Suprapubic skin (tissue), 4 donors: ENCODE results near the gene TOR1B.

Source experiments
- CTCF ChIP-seq, 2 donors: fragments of 200-600 bp in 1 of 2; fragments of 450-650 bp in 1 of 2; sonication (generic) in 1 of 2; IDR thresholded peaks; one replicate each; pipeline ENCODE4 v1.5.1; 2016 to 2019; ENCODE audit warnings: antibody characterized with exemption in 2 of 2, mild to moderate bottlenecking in 1 of 2, moderate library complexity in 1 of 2
- EP300 ChIP-seq: sonication (generic); formaldehyde crosslinking; IDR thresholded peaks from one replicate; pipeline ENCODE4 v1.6.1; 2017; ENCODE audit warnings: antibody characterized with exemption
- POLR2A ChIP-seq, 2 donors: fragments of 450-650 bp; IDR thresholded peaks; one replicate each; pipeline ENCODE4 v1.6.1; 2017; ENCODE audit warnings: antibody characterized with exemption in 2 of 2, mild to moderate bottlenecking in 2 of 2, moderate library complexity in 2 of 2
- POLR2AphosphoS5 ChIP-seq, 3 donors: sonication (generic); formaldehyde crosslinking; IDR thresholded peaks; one replicate each; pipeline ENCODE4 v1.6.1; 2017; ENCODE audit warnings: antibody characterized with exemption in 3 of 3

DNA sequence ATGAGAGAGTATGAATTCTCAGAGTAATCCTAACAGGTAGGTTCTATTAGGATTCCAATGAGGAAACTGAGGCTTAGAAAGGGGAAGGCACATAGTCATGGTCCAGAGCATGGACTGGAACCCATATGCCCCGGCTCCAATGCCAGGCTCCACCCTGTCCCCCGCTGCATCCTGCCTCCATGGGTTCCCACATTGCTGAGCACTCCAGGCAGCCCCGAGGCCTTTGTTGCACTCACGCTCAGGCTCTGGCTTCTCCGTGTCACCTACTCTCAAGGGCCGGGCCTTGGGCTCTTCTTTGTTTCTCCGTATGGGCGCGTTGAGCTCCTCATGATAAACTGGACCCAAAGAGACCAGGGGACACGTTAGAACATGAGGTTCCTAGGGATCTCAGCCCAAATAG is 26.0 kb downstream of the TOR1B start:
- no peak for TF ChIP-seq CTCF (IDR thresholded peaks at IDR 0.05)
- TF ChIP-seq POLR2A (IDR thresholded peaks at IDR 0.05), result no peak
- TF ChIP-seq POLR2AphosphoS5 (IDR thresholded peaks at IDR 0.05), result no peak
- no peak for TF ChIP-seq EP300
